ENCODE data around the gene YWHAQ. TPM values are rescaled to one million over a fixed set of nuclear protein-coding genes. Genes with fewer than 3 reads are reported as not detected.

The YWHAQ gene
- total RNA-seq, 1 donor from 2014 or later = 173 TPM

DNA sequence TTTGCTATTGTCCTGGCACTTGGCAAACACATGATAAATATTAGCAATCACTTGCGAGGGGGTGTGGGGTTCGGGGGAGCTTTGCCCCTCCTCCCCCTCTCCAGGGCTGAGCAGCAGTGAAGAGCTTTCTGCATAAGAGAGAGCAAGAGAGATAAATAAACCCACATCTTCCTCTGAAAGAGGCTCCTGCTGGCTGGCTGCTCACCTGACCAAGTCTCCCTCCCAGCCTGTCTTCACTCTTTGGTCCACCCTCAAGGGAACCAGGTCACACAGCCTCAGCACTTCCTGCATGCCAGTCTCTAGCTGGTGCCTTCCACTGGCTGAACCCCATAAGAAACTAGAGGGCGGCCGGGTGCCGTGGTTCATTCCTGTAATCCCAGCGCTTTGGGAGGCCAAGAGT is 18.5 kb upstream of the YWHAQ start:
- intact Hi-C loops (cut with DNase I) = no loop called here
- no peaks in the 10 kb centered on the region for H3K4me1 ChIP-seq
- no peaks in the 10 kb centered on the region for H3K9me3 ChIP-seq
- no peaks in the 10 kb centered on the region for H3K36me3 ChIP-seq
- H3K27ac ChIP-seq = no peak overlapping the region
- H3K27me3 ChIP-seq = no peaks in the 10 kb centered on the region
- no peak overlapping the region for H3K4me3 ChIP-seq
- TF ChIP-seq, protein P1, sequence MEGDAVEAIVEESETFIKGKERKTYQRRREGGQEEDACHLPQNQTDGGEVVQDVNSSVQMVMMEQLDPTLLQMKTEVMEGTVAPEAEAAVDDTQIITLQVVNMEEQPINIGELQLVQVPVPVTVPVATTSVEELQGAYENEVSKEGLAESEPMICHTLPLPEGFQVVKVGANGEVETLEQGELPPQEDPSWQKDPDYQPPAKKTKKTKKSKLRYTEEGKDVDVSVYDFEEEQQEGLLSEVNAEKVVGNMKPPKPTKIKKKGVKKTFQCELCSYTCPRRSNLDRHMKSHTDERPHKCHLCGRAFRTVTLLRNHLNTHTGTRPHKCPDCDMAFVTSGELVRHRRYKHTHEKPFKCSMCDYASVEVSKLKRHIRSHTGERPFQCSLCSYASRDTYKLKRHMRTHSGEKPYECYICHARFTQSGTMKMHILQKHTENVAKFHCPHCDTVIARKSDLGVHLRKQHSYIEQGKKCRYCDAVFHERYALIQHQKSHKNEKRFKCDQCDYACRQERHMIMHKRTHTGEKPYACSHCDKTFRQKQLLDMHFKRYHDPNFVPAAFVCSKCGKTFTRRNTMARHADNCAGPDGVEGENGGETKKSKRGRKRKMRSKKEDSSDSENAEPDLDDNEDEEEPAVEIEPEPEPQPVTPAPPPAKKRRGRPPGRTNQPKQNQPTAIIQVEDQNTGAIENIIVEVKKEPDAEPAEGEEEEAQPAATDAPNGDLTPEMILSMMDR (IDR thresholded peaks at IDR 0.05) = no peak
- no peak for DNase-seq (ENCODE audit: extremely low spot score in 2 of 2)

DNA sequence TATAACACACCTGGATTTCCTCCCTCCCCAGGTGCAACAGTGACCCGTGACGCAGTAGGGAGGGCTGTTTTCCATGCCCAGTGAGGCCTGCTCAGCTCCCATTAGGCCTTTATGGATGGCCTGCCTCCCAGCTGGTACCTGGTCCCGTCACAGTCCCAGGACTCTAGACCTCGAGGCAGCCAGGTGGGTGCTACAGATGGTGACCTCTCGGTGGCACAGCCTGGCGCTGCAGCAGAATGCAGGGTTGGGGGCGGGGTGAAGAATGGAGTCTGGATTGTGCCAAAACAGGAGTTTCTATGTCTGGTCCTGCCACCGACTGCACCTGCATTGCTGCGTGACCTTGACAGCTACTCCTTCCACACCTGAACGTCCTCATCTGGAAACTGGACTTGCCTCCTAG is 18.0 kb upstream of the YWHAQ start:
- DNase-seq (ENCODE audit: extremely low spot score in 2 of 2) = no peak
- TF ChIP-seq, protein P1 (IDR thresholded peaks at IDR 0.05) = no peak
- TF ChIP-seq POLR2A (IDR thresholded peaks at IDR 0.05) (no peak), POLR2AphosphoS5 (IDR thresholded peaks at IDR 0.05; ENCODE audit: insufficient read depth in 1 of 2, low read depth in 1 of 2) (no peak)
- intact Hi-C loops (cut with DNase I) = no loop called here

DNA sequence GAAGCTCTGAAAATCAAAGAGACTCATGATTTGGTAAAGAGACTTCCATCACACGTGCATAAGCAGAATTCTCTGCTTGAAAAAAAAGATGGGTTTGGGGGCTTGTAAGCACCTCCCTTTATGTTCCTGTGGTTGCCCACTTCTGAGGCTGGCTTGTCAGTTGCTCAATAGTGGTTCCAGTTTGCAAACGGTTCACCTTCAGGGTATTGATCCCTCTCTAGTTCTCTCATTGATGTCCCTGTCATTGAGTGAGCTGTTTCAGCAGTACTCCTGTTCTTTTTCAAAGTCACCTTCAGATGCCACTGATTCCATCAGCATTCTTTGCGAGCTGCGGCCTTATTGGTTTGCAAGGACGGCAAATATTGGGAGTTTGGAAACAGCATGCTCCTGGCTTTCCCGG is 17.1 kb upstream of the YWHAQ start:
- no peaks in the 10 kb centered on the region for H3K4me1 ChIP-seq
- no peaks in the 10 kb centered on the region for H3K9me3 ChIP-seq
- TF ChIP-seq POLR2AphosphoS5 (IDR thresholded peaks at IDR 0.05; ENCODE audit: insufficient read depth in 1 of 2, low read depth in 1 of 2) = no peak
- no peak for TF ChIP-seq POLR2A (IDR thresholded peaks at IDR 0.05)
- TF ChIP-seq, protein P1 (IDR thresholded peaks at IDR 0.05) = no peak
- no peaks in the 10 kb centered on the region for H3K27me3 ChIP-seq
- H3K36me3 ChIP-seq = no peaks in the 10 kb centered on the region
- intact Hi-C loops (cut with DNase I) = no loop called here
- H3K4me3 ChIP-seq = no peak overlapping the region
- H3K27ac ChIP-seq = no peak overlapping the region
- DNase-seq (ENCODE audit: extremely low spot score in 2 of 2) = no peak

More for the DNA sequence above, 18.0 kb upstream of the YWHAQ start:
- Histone ChIP-seq H3K27me3 (no peaks in the 10 kb centered on the region), H3K9me3 (no peaks in the 10 kb centered on the region), H3K36me3 (no peaks in the 10 kb centered on the region), H3K27ac (no peak overlapping the region), H3K4me3 (no peak overlapping the region), H3K4me1 (no peaks in the 10 kb centered on the region)

DNA sequence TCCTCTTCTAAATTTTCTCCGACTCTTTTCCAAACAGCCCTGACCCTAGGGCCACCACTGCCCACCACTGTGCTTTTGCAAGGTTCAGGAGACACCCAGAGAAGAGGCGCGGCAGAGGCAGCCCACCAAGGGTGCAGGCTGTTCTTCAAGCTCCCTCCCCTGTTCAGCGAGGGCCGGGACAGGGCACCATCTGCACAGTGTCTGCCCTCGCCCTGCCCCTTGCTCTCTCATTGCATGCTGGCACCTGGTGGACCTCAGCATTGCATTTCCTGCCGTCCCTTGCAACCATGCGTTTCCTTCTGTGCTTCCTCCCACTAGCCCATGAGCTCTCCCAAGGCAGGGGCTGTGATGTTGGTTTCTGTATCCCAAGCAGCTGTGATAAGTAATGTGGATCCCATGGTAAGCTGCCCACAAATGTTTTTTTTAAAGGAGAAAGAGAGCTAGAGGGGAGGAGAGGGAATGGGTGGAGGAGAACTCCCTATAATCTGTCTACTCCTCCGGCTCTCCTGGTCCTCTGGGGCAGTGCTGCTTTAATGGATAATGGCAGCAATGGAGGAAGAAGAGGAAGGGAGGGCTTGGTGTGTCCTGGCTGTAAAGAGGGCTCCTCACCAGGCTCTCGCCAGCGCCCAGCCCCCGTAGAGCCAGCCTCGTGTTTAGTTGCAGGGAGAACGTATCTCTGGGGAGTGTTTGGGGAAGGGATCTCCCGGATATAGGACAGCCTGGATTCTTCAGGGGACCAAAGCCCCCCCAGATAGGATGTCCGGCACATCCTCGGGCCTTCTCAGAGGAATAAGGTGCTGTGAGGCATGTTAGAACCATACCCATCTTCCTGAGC is 15.6 kb upstream of the YWHAQ start:
- no peak for DNase-seq (ENCODE audit: extremely low spot score in 2 of 2)
- Histone ChIP-seq H3K36me3 (no peaks in the 10 kb centered on the region), H3K9me3 (no peaks in the 10 kb centered on the region), H3K27me3 (no peaks in the 10 kb centered on the region), H3K4me3 (no peak overlapping the region), H3K27ac (no peak overlapping the region), H3K4me1 (no peaks in the 10 kb centered on the region)
- intact Hi-C loops (cut with DNase I) = no loop called here
- no peak for TF ChIP-seq POLR2AphosphoS5 (IDR thresholded peaks at IDR 0.05; ENCODE audit: insufficient read depth in 1 of 2, low read depth in 1 of 2)
- TF ChIP-seq, protein P1 (IDR thresholded peaks at IDR 0.05) = no peak
- no peak for TF ChIP-seq POLR2A (IDR thresholded peaks at IDR 0.05)

DNA sequence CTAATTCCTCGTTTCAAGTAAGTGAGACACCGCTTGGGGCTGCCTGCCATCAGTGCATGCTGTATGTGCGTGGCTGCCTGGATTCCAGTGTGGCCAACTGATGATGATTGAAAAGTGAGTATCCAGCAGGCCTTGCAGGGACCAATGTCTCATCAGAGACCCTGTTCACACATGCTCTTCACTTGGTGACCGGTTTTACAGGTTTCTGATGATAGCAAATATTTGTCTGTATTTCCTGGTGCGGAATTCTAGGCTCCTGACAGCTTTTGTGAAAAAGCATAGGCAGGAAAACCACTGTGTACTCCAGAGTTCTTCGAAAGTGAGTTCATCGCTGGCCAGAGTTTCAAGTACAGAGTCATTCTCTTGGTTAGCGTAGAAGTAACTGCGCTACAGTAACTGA is 13.8 kb upstream of the YWHAQ start:
- H3K36me3 ChIP-seq = no peaks in the 10 kb centered on the region
- no peaks in the 10 kb centered on the region for H3K9me3 ChIP-seq
- H3K4me3 ChIP-seq = no peak overlapping the region
- no peak overlapping the region for H3K27ac ChIP-seq
- peaks cover 6% of the 10 kb centered on the region for H3K4me1 ChIP-seq
- no peaks in the 10 kb centered on the region for H3K27me3 ChIP-seq
- intact Hi-C loops (cut with DNase I) = no loop called here
- DNase-seq (ENCODE audit: extremely low spot score in 2 of 2) = no peak
- TF ChIP-seq, protein P1 (IDR thresholded peaks at IDR 0.05) = no peak
- TF ChIP-seq POLR2AphosphoS5 (IDR thresholded peaks at IDR 0.05; ENCODE audit: insufficient read depth in 1 of 2, low read depth in 1 of 2) = peak in 1 of 2 donors; percentile 59

All from vagina (tissue), 2 donors.